ENCODE results near the gene ZNF107. TPM values are rescaled to one million over a fixed set of nuclear protein-coding genes. Genes with fewer than 3 reads are reported as not detected.
"Not testable (repeated sequence)": the region's sequence is repeated elsewhere in the genome, so short reads cannot be mapped to it uniquely, and the experiment has no call there.

ZNF107 gene
- total RNA-seq, 4 donors from 2014 or later, result 14.4 to 22.8 (median 16.5) TPM

- peaks cover 32% of the 10 kb centered on the region for H3K36me3 ChIP-seq
- H3K4me3 ChIP-seq, result no peak overlapping the region
- peaks cover 13% of the 10 kb centered on the region for H3K4me1 ChIP-seq
- DNase-seq (ENCODE audit: low spot score in 2 of 2), result no peak
- H3K27me3 ChIP-seq, result no peaks in the 10 kb centered on the region
- no peak overlapping the region for H3K27ac ChIP-seq
- TF ChIP-seq CTCF (IDR thresholded peaks at IDR 0.05) (no peak), POLR2A (IDR thresholded peaks at IDR 0.05) (no peak), POLR2AphosphoS5 (IDR thresholded peaks at IDR 0.05) (no peak), EP300 (IDR thresholded peaks at IDR 0.05) (no peak)
- no peaks in the 10 kb centered on the region for H3K9me3 ChIP-seq
Measured at GRCh38 chr7:64691831-64692230, 25.9 kb downstream of the ZNF107 start.

GRCh38 chr7:64697863-64698262 lies 31.9 kb downstream of the ZNF107 start:
- H3K27ac ChIP-seq; H3K4me1 ChIP-seq; H3K4me3 ChIP-seq; DNase-seq (ENCODE audit: low spot score in 2 of 2); H3K27me3 ChIP-seq: not testable (repeated sequence)
- Histone ChIP-seq H3K36me3 (peaks cover 46% of the 10 kb centered on the region), H3K9me3 (peaks cover 13% of the 10 kb centered on the region)
- 99% methylated on average over 12 of the region's 12 CpGs for WGBS

- WGBS, result 97% methylated on average over 2 of the region's 2 CpGs
- Histone ChIP-seq H3K4me3 (no peak overlapping the region), H3K9me3 (peaks cover 64% of the 10 kb centered on the region), H3K27ac (no peak overlapping the region), H3K4me1 (no peaks in the 10 kb centered on the region), H3K27me3 (no peaks in the 10 kb centered on the region), H3K36me3 (peaks cover 22% of the 10 kb centered on the region)
- TF ChIP-seq POLR2AphosphoS5 (IDR thresholded peaks at IDR 0.05), result no peak
- TF ChIP-seq POLR2A (IDR thresholded peaks at IDR 0.05), result no peak
- TF ChIP-seq CTCF (IDR thresholded peaks at IDR 0.05), result no peak
- no peak for TF ChIP-seq EP300 (IDR thresholded peaks at IDR 0.05)
- no peak for DNase-seq (ENCODE audit: low spot score in 2 of 2)
Measured at GRCh38 chr7:64706625-64707292, 40.8 kb downstream of the ZNF107 start.

GRCh38 chr7:64717896-64718295 lies 52.0 kb downstream of the ZNF107 start:
- not testable (repeated sequence) for H3K27me3 ChIP-seq; DNase-seq (ENCODE audit: low spot score in 2 of 2); H3K4me3 ChIP-seq; H3K36me3 ChIP-seq; H3K27ac ChIP-seq; H3K4me1 ChIP-seq
- H3K9me3 ChIP-seq, result peaks cover 24% of the 10 kb centered on the region
- 98% methylated on average over 12 of the region's 29 CpGs for WGBS

GRCh38 chr7:64729089-64729848 lies 63.3 kb downstream of the ZNF107 start:
- Histone ChIP-seq H3K4me1 (no peaks in the 10 kb centered on the region), H3K4me3 (no peak overlapping the region), H3K9me3 (no peaks in the 10 kb centered on the region), H3K27me3 (no peaks in the 10 kb centered on the region), H3K36me3 (no peaks in the 10 kb centered on the region), H3K27ac (no peak overlapping the region)
- DNase-seq (ENCODE audit: low spot score in 2 of 2), result no peak
- TF ChIP-seq POLR2AphosphoS5 (IDR thresholded peaks at IDR 0.05), result no peak
- no peak for TF ChIP-seq CTCF (IDR thresholded peaks at IDR 0.05)
- TF ChIP-seq EP300 (IDR thresholded peaks at IDR 0.05), result no peak
- no peak for TF ChIP-seq POLR2A (IDR thresholded peaks at IDR 0.05)
- WGBS, result 50% methylated on average over 3 of the region's 3 CpGs

GRCh38 chr7:64733550-64734240 lies 67.8 kb downstream of the ZNF107 start:
- 88% methylated on average over 8 of the region's 8 CpGs for WGBS
- Histone ChIP-seq H3K36me3 (no peaks in the 10 kb centered on the region), H3K9me3 (no peaks in the 10 kb centered on the region), H3K4me1 (no peaks in the 10 kb centered on the region), H3K4me3 (no peak overlapping the region), H3K27ac (no peak overlapping the region), H3K27me3 (no peaks in the 10 kb centered on the region)
- no peak for DNase-seq (ENCODE audit: low spot score in 2 of 2)
- TF ChIP-seq POLR2A (IDR thresholded peaks at IDR 0.05) (no peak), EP300 (IDR thresholded peaks at IDR 0.05) (no peak), POLR2AphosphoS5 (IDR thresholded peaks at IDR 0.05) (no peak), CTCF (IDR thresholded peaks at IDR 0.05) (no peak)
